OCI-LY1 (cell line): ENCODE measurements around the gene KRTAP10-12.

Experiments used
- H2AFZ ChIP-seq: fragments of 200-600 bp; sonication (generic), shearing (Covaris generic); 2 replicates; pipeline ENCODE4 v1.6.0; 2014; ENCODE audit warnings: antibody characterized with exemption, mild to moderate bottlenecking, low read length
- H3F3A ChIP-seq: fragments of 200-600 bp; sonication (generic), shearing (Covaris generic); 2 replicates; pipeline ENCODE4 v1.6.0; 2014; ENCODE audit warnings: mild to moderate bottlenecking, antibody characterized with exemption, low read length, moderate library complexity; ENCODE audit not compliant: insufficient read depth
- H3K27ac ChIP-seq: fragments of 200-600 bp; sonication (generic); 2 replicates; pipeline ENCODE4 v1.5.1; 2014; ENCODE audit warnings: low read length, mixed run types, mild to moderate bottlenecking, low read depth; ENCODE audit not compliant: poor library complexity, severe bottlenecking
- H3K27me3 ChIP-seq: fragments of 200-600 bp; sonication (generic); 2 replicates; pipeline ENCODE4 v1.6.0; 2014; ENCODE audit warnings: antibody characterized with exemption, mild to moderate bottlenecking, low read length, moderate library complexity; ENCODE audit not compliant: insufficient read depth
- H3K36me3 ChIP-seq: fragments of 200-600 bp; sonication (generic); 2 replicates; pipeline ENCODE4 v1.6.1; 2014; ENCODE audit warnings: mild to moderate bottlenecking, antibody characterized with exemption, low read length, moderate library complexity, mixed read lengths; ENCODE audit not compliant: insufficient read depth
- H3K4me1 ChIP-seq: fragments of 200-600 bp; sonication (generic); 2 replicates; pipeline ENCODE4 v1.5.1; 2014; ENCODE audit warnings: mild to moderate bottlenecking, low read length, moderate library complexity; ENCODE audit not compliant: insufficient read depth, severe bottlenecking
- H3K4me2 ChIP-seq: fragments of 200-600 bp; sonication (generic), shearing (Covaris generic); 2 replicates; pipeline ENCODE4 v1.6.1; 2014; ENCODE audit warnings: low read length
- H3K4me3 ChIP-seq: fragments of 200-600 bp; sonication (generic); 2 replicates; pipeline ENCODE4 v1.5.1; 2014; ENCODE audit warnings: low read length, low read depth, mild to moderate bottlenecking, mixed read lengths; ENCODE audit not compliant: poor library complexity, severe bottlenecking
- H3K79me2 ChIP-seq: fragments of 200-600 bp; shearing (Covaris generic); 2 replicates; pipeline ENCODE4 v1.6.1; 2016; ENCODE audit warnings: mixed run types, low read length, mixed read lengths; ENCODE audit not compliant: insufficient read depth
- H3K9ac ChIP-seq: fragments of 200-600 bp; sonication (generic), shearing (Covaris generic); 2 replicates; pipeline ENCODE4 v1.6.1; 2014; ENCODE audit warnings: mild to moderate bottlenecking, low read length, mixed read lengths
- H3K9me2 ChIP-seq: fragments of 200-600 bp; sonication (generic), shearing (Covaris generic); 2 replicates; pipeline ENCODE4 v1.6.1; 2014; ENCODE audit warnings: low read depth, mild to moderate bottlenecking, low read length, mixed read lengths
- H3K9me3 ChIP-seq: fragments of 200-600 bp; shearing (Covaris generic); 2 replicates; pipeline ENCODE4 v1.6.1; 2014; ENCODE audit warnings: low read length, mixed read lengths
- H4K20me1 ChIP-seq: fragments of 200-600 bp; sonication (generic), shearing (Covaris generic); 2 replicates; pipeline ENCODE4 v1.6.0; 2016; ENCODE audit warnings: mild to moderate bottlenecking, low read length; ENCODE audit not compliant: insufficient read depth
- CTCF ChIP-seq: fragments of 200-600 bp; sonication (generic), shearing (Covaris generic); IDR thresholded peaks from 2 replicates; pipeline ENCODE4 v1.5.1; 2017; ENCODE audit warnings: mild to moderate bottlenecking, antibody characterized with exemption, low read length, moderate library complexity, mixed read lengths
- EZH2 ChIP-seq: fragments of 200-600 bp; sonication (generic), shearing (Covaris generic); IDR thresholded peaks from 2 replicates; pipeline ENCODE4 v1.8.0; 2017; ENCODE audit warnings: borderline replicate concordance, mixed run types, mild to moderate bottlenecking, antibody characterized with exemption, low read length, moderate library complexity, mixed read lengths

KRTAP10-12 gene

GRCh38 chr21:44671911-44672310 lies 25.1 kb upstream of the KRTAP10-12 start:
- H3K4me2 ChIP-seq: no peak overlapping the region
- H3K9me2 ChIP-seq: no peaks in the 10 kb centered on the region
- H3F3A ChIP-seq: no peaks in the 10 kb centered on the region
- H4K20me1 ChIP-seq: no peaks in the 10 kb centered on the region
- no peak overlapping the region for H3K27ac ChIP-seq
- no peak overlapping the region for H3K4me3 ChIP-seq
- H2AFZ ChIP-seq: no peak overlapping the region
- no peaks in the 10 kb centered on the region; the same call in 1 of the 2 replicates for H3K27me3 ChIP-seq
- no peaks in the 10 kb centered on the region; the same call in 1 of the 2 replicates for H3K36me3 ChIP-seq
- H3K9ac ChIP-seq: no peak overlapping the region
- no peaks in the 10 kb centered on the region for H3K79me2 ChIP-seq
- H3K4me1 ChIP-seq: no peaks in the 10 kb centered on the region
- H3K9me3 ChIP-seq: no peaks in the 10 kb centered on the region
- TF ChIP-seq EZH2 (no peak), CTCF (no peak)

GRCh38 chr21:44677881-44678280 lies 19.1 kb upstream of the KRTAP10-12 start:
- TF ChIP-seq EZH2 (no peak), CTCF (no peak)
- Histone ChIP-seq H3K4me2 (no peak overlapping the region), H3K36me3 (no peaks in the 10 kb centered on the region; the same call in 1 of the 2 replicates), H3K27me3 (no peaks in the 10 kb centered on the region), H3K9ac (no peak overlapping the region), H3F3A (no peaks in the 10 kb centered on the region), H2AFZ (no peak overlapping the region), H4K20me1 (no peaks in the 10 kb centered on the region), H3K4me3 (no peak overlapping the region), H3K79me2 (no peaks in the 10 kb centered on the region), H3K9me3 (no peaks in the 10 kb centered on the region), H3K27ac (no peak overlapping the region), H3K4me1 (no peaks in the 10 kb centered on the region), H3K9me2 (no peaks in the 10 kb centered on the region)

DNA sequence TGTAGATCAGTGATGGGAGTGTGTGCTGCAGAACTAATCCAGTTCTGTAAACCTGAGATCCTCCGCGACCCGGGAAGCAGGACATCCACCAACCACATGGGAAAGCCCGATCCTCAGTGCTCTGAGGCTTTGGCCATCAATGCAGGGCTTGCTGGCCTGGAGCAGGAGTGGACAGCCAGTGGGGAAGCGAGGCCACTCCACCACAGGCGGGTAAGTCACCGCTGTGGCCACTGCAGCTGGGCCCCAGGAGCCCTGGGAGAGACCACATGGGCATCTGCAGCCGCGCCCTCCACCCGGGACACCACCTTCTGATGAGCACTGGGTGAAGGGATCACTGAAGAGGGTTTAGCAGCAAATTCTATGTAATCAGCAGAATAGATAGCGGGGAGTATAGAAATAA lies 15.8 kb upstream of the KRTAP10-12 start:
- Histone ChIP-seq H4K20me1 (no peaks in the 10 kb centered on the region), H3F3A (no peaks in the 10 kb centered on the region), H3K79me2 (no peaks in the 10 kb centered on the region), H3K27me3 (no peaks in the 10 kb centered on the region), H3K36me3 (no peaks in the 10 kb centered on the region), H3K27ac (no peak overlapping the region), H3K9ac (no peak overlapping the region), H3K4me2 (no peak overlapping the region), H3K4me3 (no peak overlapping the region), H3K9me3 (no peaks in the 10 kb centered on the region), H2AFZ (no peak overlapping the region), H3K9me2 (no peaks in the 10 kb centered on the region), H3K4me1 (no peaks in the 10 kb centered on the region)
- TF ChIP-seq CTCF (no peak), EZH2 (no peak)
